HCT116 (cell line): ENCODE measurements around the gene PKN2.

ENCODE experiments used
- CBX3 ChIP-seq: IDR thresholded peaks from 2 replicates; pipeline ENCODE4 v1.6.1; 2012; ENCODE audit warnings: low read depth
- CEBPB ChIP-seq: IDR thresholded peaks from 2 replicates; pipeline ENCODE4 v1.6.1; 2012; ENCODE audit warnings: low read depth
- CTCF ChIP-seq, 3 experiments: fragments of 200-600 bp in 1 of 3; sonication (generic) in 1 of 3; IDR thresholded peaks in 2 of 3; conservative IDR thresholded peaks in 1 of 3; 2 replicates each; pipeline ENCODE4 v1.5.1; 2012 to 2017; ENCODE audit warnings: low read depth in 2 of 3, low read length in 2 of 3, antibody characterized with exemption in 1 of 3, borderline replicate concordance in 1 of 3, control low read depth in 1 of 3, mild to moderate bottlenecking in 1 of 3, mixed read lengths in 1 of 3, mixed run types in 1 of 3, moderate library complexity in 1 of 3; ENCODE audit not compliant: insufficient read depth in 1 of 3
- EGR1 ChIP-seq: IDR thresholded peaks from 2 replicates; pipeline ENCODE4 v1.6.1; 2012; ENCODE audit warnings: low read depth
- EZH2 ChIP-seq: fragments of 200-600 bp; sonication (generic); IDR thresholded peaks from 2 replicates; pipeline ENCODE4 v1.6.1; 2017; ENCODE audit warnings: antibody characterized with exemption, mixed run types
- EZH2phosphoT487 ChIP-seq: fragments of 200-600 bp; IDR thresholded peaks from 2 replicates; pipeline ENCODE4 v1.6.1; 2018; ENCODE audit warnings: antibody characterized with exemption, borderline replicate concordance
- JUND ChIP-seq: IDR thresholded peaks from 2 replicates; pipeline ENCODE4 v1.6.1; 2012
- MAX ChIP-seq: IDR thresholded peaks from 2 replicates; pipeline ENCODE4 v1.6.1; 2012
- POLR2A ChIP-seq: IDR thresholded peaks from 2 replicates; pipeline ENCODE4 v1.7.0; 2011; ENCODE audit warnings: borderline replicate concordance; ENCODE audit not compliant: insufficient read depth, insufficient read length; ENCODE audit errors: extremely low read depth
- POLR2AphosphoS5 ChIP-seq: IDR thresholded peaks from 2 replicates; pipeline ENCODE4 v1.6.1; 2011; ENCODE audit warnings: mild to moderate bottlenecking, low read depth, low read length, moderate library complexity
- RAD21 ChIP-seq: IDR thresholded peaks from 2 replicates; pipeline ENCODE4 v1.6.1; 2012; ENCODE audit warnings: low read depth, mild to moderate bottlenecking
- SRF ChIP-seq: IDR thresholded peaks from 2 replicates; pipeline ENCODE4 v1.6.1; 2012; ENCODE audit warnings: low read depth
- ZBTB33 ChIP-seq: IDR thresholded peaks from 2 replicates; pipeline ENCODE4 v1.6.1; 2011; ENCODE audit warnings: mild to moderate bottlenecking, low read length, moderate library complexity; ENCODE audit not compliant: insufficient replicate concordance; ENCODE audit errors: extremely low read depth

- TF ChIP-seq EZH2phosphoT487 = no peak
- TF ChIP-seq CTCF (IDR thresholded peaks at IDR 0.05 in 2 of 3, conservative IDR thresholded peaks at IDR 0.05 in 1 of 3; ENCODE audit: borderline replicate concordance in 1 of 3, insufficient read depth in 1 of 3, low read depth in 2 of 3, low read length in 2 of 3) = no peak
- no peak for TF ChIP-seq ZBTB33
- no peak for TF ChIP-seq SRF
- TF ChIP-seq JUND = no peak
- TF ChIP-seq POLR2AphosphoS5 = no peak
- TF ChIP-seq POLR2A = no peak
- TF ChIP-seq RAD21 = no peak
- TF ChIP-seq EZH2 = no peak
- TF ChIP-seq MAX = no peak
- TF ChIP-seq CEBPB = no peak
- no peak for TF ChIP-seq CBX3
- no peak for TF ChIP-seq EGR1
Observed at GRCh38 chr1:88647749-88648415, 36.2 kb upstream of the PKN2 start.
